SK-N-SH (cell line): ENCODE measurements around the gene CATSPERD. TPM values are rescaled to one million over a fixed set of nuclear protein-coding genes. Genes with fewer than 3 reads are reported as not detected.

Source experiments
- CTCF ChIA-PET: fragments of 300-600, 350-600 bp; formaldehyde crosslinking; extraction: SDS; loops from one replicate; lab custom pipeline; 2021; lab: Yijun Ruan, JAX
- POLR2A ChIA-PET: fragments of 350-600 bp; sonication (Branson Sonifier 250); formaldehyde crosslinking; extraction: SDS; loops from one replicate; lab custom pipeline; 2020; ENCODE audit warnings: antibody characterized with exemption, inconsistent platforms; lab: Yijun Ruan, JAX
- DNase-seq: peaks from one replicate; pipeline ENCODE4 v3.0.0; 2012
- H2AFZ ChIP-seq: fragments of 200-600 bp; sonication (generic); 2 replicates; pipeline ENCODE4 v1.8.1; 2016; ENCODE audit warnings: antibody characterized with exemption, mild to moderate bottlenecking, low read depth
- H3F3A ChIP-seq: fragments of 200-600 bp; sonication (generic); replicated peaks from 2 replicates; pipeline ENCODE3; 2016; ENCODE audit warnings: antibody characterized with exemption, mild to moderate bottlenecking; ENCODE audit not compliant: insufficient read depth
- H3K27ac ChIP-seq, 2 experiments: fragments of 200-500 bp in 1 of 2; fragments of 200-600 bp in 1 of 2; sonication (Bioruptor generic) in 1 of 2; sonication (generic), shearing (Covaris generic) in 1 of 2; 2 replicates each; pipeline versions ENCODE4 v1.5.1 to v1.6.1; 2014 to 2016; ENCODE audit warnings: low read depth in 2 of 2, inconsistent platforms in 1 of 2, low read length in 1 of 2, mild to moderate bottlenecking in 1 of 2, mixed read lengths in 1 of 2
- H3K27me3 ChIP-seq: fragments of 200-600 bp; sonication (generic), shearing (Covaris generic); 2 replicates; pipeline ENCODE4 v1.6.1; 2016; ENCODE audit warnings: mixed run types; ENCODE audit not compliant: insufficient read depth
- H3K36me3 ChIP-seq, 2 experiments: fragments of 200-500 bp in 1 of 2; fragments of 200-600 bp in 1 of 2; sonication (Bioruptor generic) in 1 of 2; sonication (generic) in 1 of 2; replicated peaks in 1 of 2; 2 replicates each; pipeline versions ENCODE3 to v1.5.1; 2014 to 2016; ENCODE audit warnings: low read length in 1 of 2, mild to moderate bottlenecking in 1 of 2; ENCODE audit not compliant: insufficient read depth in 2 of 2, control insufficient read depth in 1 of 2
- H3K4me1 ChIP-seq, 2 experiments: fragments of 200-500 bp in 1 of 2; fragments of 200-600 bp in 1 of 2; sonication (Bioruptor generic) in 1 of 2; sonication (generic), shearing (Covaris generic) in 1 of 2; 2 replicates each; pipeline versions ENCODE4 v1.5.1 to v1.6.1; 2014 to 2016; ENCODE audit warnings: low read depth in 1 of 2, low read length in 1 of 2, mixed run types in 1 of 2; ENCODE audit not compliant: insufficient read depth in 2 of 2, control insufficient read depth in 1 of 2
- H3K4me2 ChIP-seq: fragments of 200-600 bp; sonication (generic), shearing (Covaris generic); 2 replicates; pipeline ENCODE4 v1.6.1; 2017; ENCODE audit warnings: mixed run types
- H3K4me3 ChIP-seq, 2 experiments: fragments of 200-500 bp in 1 of 2; fragments of 200-600 bp in 1 of 2; sonication (Bioruptor generic) in 1 of 2; sonication (generic), shearing (Covaris generic) in 1 of 2; 2 replicates each; pipeline versions ENCODE4 v1.5.1 to v1.8.1; 2014 to 2016; ENCODE audit warnings: low read depth in 2 of 2, inconsistent platforms in 1 of 2, low read length in 1 of 2, mild to moderate bottlenecking in 1 of 2, mixed read lengths in 1 of 2, moderate library complexity in 1 of 2
- H3K79me2 ChIP-seq: fragments of 200-600 bp; sonication (generic); 2 replicates; pipeline ENCODE4 v1.8.1; 2017; ENCODE audit warnings: mild to moderate bottlenecking; ENCODE audit not compliant: insufficient read depth
- H3K9ac ChIP-seq: fragments of 200-600 bp; sonication (generic); 2 replicates; pipeline ENCODE4 v1.6.1; 2017; ENCODE audit warnings: mixed run types
- H3K9me2 ChIP-seq: fragments of 200-600 bp; sonication (generic); 2 replicates; pipeline ENCODE4 v1.6.1; 2017; ENCODE audit warnings: mixed run types
- H3K9me3 ChIP-seq: fragments of 200-600 bp; sonication (generic); 2 replicates; pipeline ENCODE4 v1.6.1; 2017; ENCODE audit warnings: mixed run types, mild to moderate bottlenecking, moderate library complexity
- H4K20me1 ChIP-seq: fragments of 200-600 bp; sonication (generic); 2 replicates; pipeline ENCODE4 v1.6.1; 2017; ENCODE audit warnings: mild to moderate bottlenecking, mixed run types; ENCODE audit not compliant: insufficient read depth
- CHD2 ChIP-seq: fragments of 150-350 bp; IDR thresholded peaks from 2 replicates; pipeline ENCODE4 v1.6.1; 2018; ENCODE audit warnings: low read length; ENCODE audit not compliant: partially characterized antibody
- CTCF ChIP-seq: fragments of 200-600 bp; sonication (generic); IDR thresholded peaks from 2 replicates; pipeline ENCODE4 v1.6.1; 2017; ENCODE audit warnings: antibody characterized with exemption, mild to moderate bottlenecking, moderate library complexity
- ELF1 ChIP-seq: IDR thresholded peaks from 2 replicates; pipeline ENCODE4 v1.4.0; 2012
- FOXJ3 ChIP-seq: sonication (generic); formaldehyde crosslinking; IDR thresholded peaks from 2 replicates; pipeline ENCODE4 v1.5.1; 2020; ENCODE audit warnings: mild to moderate bottlenecking, missing genetic modification reagents
- GABPA ChIP-seq: IDR thresholded peaks from 2 replicates; pipeline ENCODE4 v1.4.0; 2012; ENCODE audit warnings: low read depth, mild to moderate bottlenecking
- GATA2 ChIP-seq: sonication (generic); formaldehyde crosslinking; IDR thresholded peaks from 2 replicates; pipeline ENCODE4 v1.5.0; 2020; ENCODE audit warnings: mild to moderate bottlenecking, missing genetic modification reagents
- JUND ChIP-seq: IDR thresholded peaks from 2 replicates; pipeline ENCODE4 v1.4.0; 2012
- MAX ChIP-seq: IDR thresholded peaks from 2 replicates; pipeline ENCODE4 v1.4.0; 2012; ENCODE audit warnings: low read depth
- MEF2A ChIP-seq: IDR thresholded peaks from 2 replicates; pipeline ENCODE4 v1.4.0; 2012; ENCODE audit warnings: low read depth, borderline replicate concordance
- MXI1 ChIP-seq: IDR thresholded peaks from 2 replicates; pipeline ENCODE4 v1.6.1; 2012; ENCODE audit warnings: mild to moderate bottlenecking, low read depth, low read length, improper control_type of control experiment
- NFIC ChIP-seq: IDR thresholded peaks from 2 replicates; pipeline ENCODE4 v1.4.0; 2012; ENCODE audit warnings: borderline replicate concordance
- RCOR1 ChIP-seq: fragments of 150-350 bp; IDR thresholded peaks from 2 replicates; pipeline ENCODE4 v1.6.1; 2017; ENCODE audit warnings: antibody characterized with exemption, low read length
- REST ChIP-seq: IDR thresholded peaks from 2 replicates; pipeline ENCODE4 v1.6.1; 2012; ENCODE audit warnings: mild to moderate bottlenecking, low read depth, low read length, moderate library complexity
- RFX5 ChIP-seq: IDR thresholded peaks from 2 replicates; pipeline ENCODE4 v1.6.1; 2012; ENCODE audit warnings: mild to moderate bottlenecking, improper control_type of control experiment, low read length
- SMC3 ChIP-seq: IDR thresholded peaks from 2 replicates; pipeline ENCODE4 v1.6.1; 2012; ENCODE audit warnings: low read depth, low read length, improper control_type of control experiment
- USF1 ChIP-seq: IDR thresholded peaks from 2 replicates; pipeline ENCODE4 v1.4.0; 2012; ENCODE audit warnings: low read depth, borderline replicate concordance
- USF2 ChIP-seq: fragments of 150-350 bp; IDR thresholded peaks from 2 replicates; pipeline ENCODE4 v1.6.1; 2017; ENCODE audit warnings: antibody characterized with exemption, low read length, low read depth, borderline replicate concordance
- YY1 ChIP-seq: IDR thresholded peaks from 2 replicates; pipeline ENCODE4 v1.4.0; 2012; ENCODE audit warnings: low read depth, mild to moderate bottlenecking
- ZBTB33 ChIP-seq: IDR thresholded peaks from 2 replicates; pipeline ENCODE4 v1.4.0; 2012; ENCODE audit warnings: low read depth, borderline replicate concordance
- WGBS: methylation state at CpG from one replicate; pipeline ENCODE4 v1.1.6; 2017; ENCODE audit warnings: low lambda C conversion rate; 5-methylcytosine and 5-hydroxymethylcytosine counted together
- polyA plus RNA-seq, 3 experiments: library from polyadenylated mRNA; depleted of rRNA; stranded (reverse); fragments of >200 nt; gene quantifications; 2 replicates each; pipeline ENCODE4 v1.2.3, GENCODE V29; 2012

Gene CATSPERD
- polyA plus RNA-seq, 1 of the 3 experiments (the other 2 are of a cell fraction) = not detected

- no peak for TF ChIP-seq MAX
- no peak for TF ChIP-seq MXI1
- TF ChIP-seq GATA2 (CRISPR knock-in tag) = no peak
- no peak for TF ChIP-seq YY1
- TF ChIP-seq CTCF = no peak
- TF ChIP-seq CHD2 = no peak
- no peak for TF ChIP-seq JUND
- no peak for TF ChIP-seq RFX5
- no peak for TF ChIP-seq USF2
- no peak for TF ChIP-seq USF1
- no peak for TF ChIP-seq ZBTB33
- no peak for TF ChIP-seq SMC3
- no peak for TF ChIP-seq ELF1
- no peak for TF ChIP-seq REST
- no peak for TF ChIP-seq NFIC
- no peak for TF ChIP-seq RCOR1
- no peak for TF ChIP-seq MEF2A
- no peak for TF ChIP-seq GABPA
- TF ChIP-seq FOXJ3 (CRISPR knock-in tag) = no peak
- DNase-seq = no peak
- peaks cover 5% of the 10 kb centered on the region; the same call in 1 of the 2 replicates for H3K27me3 ChIP-seq
- WGBS = 29% methylated on average over 8 of the region's 8 CpGs
- no peaks in the 10 kb centered on the region for H3K36me3 ChIP-seq
- no peak overlapping the region for H3K4me3 ChIP-seq
- no peaks in the 10 kb centered on the region for H3F3A ChIP-seq
- H3K79me2 ChIP-seq = no peaks in the 10 kb centered on the region
- H3K4me2 ChIP-seq = no peak overlapping the region
- H3K9me2 ChIP-seq = no peaks in the 10 kb centered on the region
- H3K9ac ChIP-seq = no peak overlapping the region
- peaks cover 0 to 4% of the 10 kb centered on the region in 2 experiments; a peak in 1 of 4 replicates for H3K4me1 ChIP-seq
- no peaks in the 10 kb centered on the region for H4K20me1 ChIP-seq
- no peaks in the 10 kb centered on the region for H3K9me3 ChIP-seq
- no peak overlapping the region for H3K27ac ChIP-seq
- CTCF ChIA-PET = interaction anchor here (1.2 to 5.8 kb wide), 3 partner anchors 12 to 19 kb away, joined by 5 to 51 read pairs (median 18); partner anchors contain the start of gene NRTN
- no peak overlapping the region for H2AFZ ChIP-seq
- POLR2A ChIA-PET = no interaction called here
These were observed 101.2 kb downstream of the CATSPERD start for GRCh38 chr19:5821521-5822180.
